PC-3 (cell line): Measurements from ENCODE around the gene SAFB. TPM values are rescaled to one million over a fixed set of nuclear protein-coding genes. Genes with fewer than 3 reads are reported as not detected.

Source experiments
- ATAC-seq: fragments of 200-7000 bp; cut with Tn5 transposase; 2 replicates; pipeline ENCODE4 v1.9.1; 2020; ENCODE audit warnings: mild to moderate bottlenecking, moderate library complexity
- BruUV-seq: library from RNA; stranded (reverse); fragments of 400-500 nt; replicated peaks from 2 replicates; lab custom pipeline; 2021; lab: Mats Ljungman, UMichigan
- CTCF ChIA-PET: fragments of 300-600 bp; sonication (Branson Sonifier 250); formaldehyde crosslinking; loops from one replicate; lab custom pipeline; 2022; ENCODE audit warnings: antibody characterized with exemption; lab: Charles Lee
- POLR2A ChIA-PET: fragments of 300-600 bp; sonication (Branson Sonifier 250); formaldehyde crosslinking; loops from one replicate; lab custom pipeline; 2022; ENCODE audit warnings: antibody characterized with exemption; ENCODE audit not compliant: unreplicated experiment; lab: Charles Lee
- DNase-seq: peaks from one replicate; pipeline ENCODE4 v3.0.0-alpha.2; 2015
- H2AFZ ChIP-seq: fragments of 300-600 bp; sonication (generic); 2 replicates; pipeline ENCODE4 v1.6.0; 2016; ENCODE audit warnings: antibody characterized with exemption, low read length
- H3F3A ChIP-seq: fragments of 300-600 bp; sonication (generic); one replicate; pipeline ENCODE4 v1.6.0; 2017; ENCODE audit warnings: antibody characterized with exemption, low read length, control low read depth, mild to moderate bottlenecking; ENCODE audit not compliant: unreplicated experiment
- H3K27ac ChIP-seq: fragments of 300-600 bp; sonication (generic); 2 replicates; pipeline ENCODE4 v1.5.1; 2016; ENCODE audit warnings: mild to moderate bottlenecking, low read length
- H3K27me3 ChIP-seq: fragments of 300-600 bp; sonication (generic); 2 replicates; pipeline ENCODE4 v1.6.1; 2016; ENCODE audit warnings: low read length, mixed read lengths
- H3K36me3 ChIP-seq: fragments of 300-600 bp; sonication (generic); 2 replicates; pipeline ENCODE4 v1.6.1; 2016; ENCODE audit warnings: low read depth, mixed run types, low read length, mixed read lengths
- H3K4me1 ChIP-seq: fragments of 300-600 bp; sonication (generic); 2 replicates; pipeline ENCODE4 v1.5.1; 2016; ENCODE audit warnings: low read length; ENCODE audit not compliant: insufficient read depth
- H3K4me2 ChIP-seq: fragments of 300-600 bp; sonication (generic); 2 replicates; pipeline ENCODE4 v1.6.0; 2016; ENCODE audit warnings: low read length
- H3K4me3 ChIP-seq: fragments of 300-600 bp; sonication (generic); 2 replicates; pipeline ENCODE4 v1.5.1; 2016; ENCODE audit warnings: mild to moderate bottlenecking, low read length, mixed read lengths
- H3K79me2 ChIP-seq: fragments of 300-600 bp; sonication (generic); 2 replicates; pipeline ENCODE4 v1.6.1; 2017; ENCODE audit warnings: low read length, mixed read lengths
- H3K9ac ChIP-seq: fragments of 300-600 bp; sonication (generic); 2 replicates; pipeline ENCODE4 v1.6.0; 2016; ENCODE audit warnings: mild to moderate bottlenecking, low read length
- H3K9me2 ChIP-seq: fragments of 300-600 bp; sonication (generic); replicated peaks from 2 replicates; pipeline ENCODE4 v1.6.1; 2016; ENCODE audit warnings: mixed run types, low read length, mixed read lengths
- H3K9me3 ChIP-seq: fragments of 300-600 bp; sonication (generic); 2 replicates; pipeline ENCODE4 v1.6.1; 2016; ENCODE audit warnings: low read length, mixed read lengths
- H4K20me1 ChIP-seq: fragments of 300-600 bp; sonication (generic); 2 replicates; pipeline ENCODE4 v1.6.1; 2016; ENCODE audit warnings: low read length, mixed read lengths
- CTCF ChIP-seq: fragments of 300-600 bp; sonication (generic); conservative IDR thresholded peaks from 2 replicates; pipeline ENCODE4 v1.5.1; 2017; ENCODE audit warnings: antibody characterized with exemption, low read depth, mild to moderate bottlenecking, low read length
- EZH2 ChIP-seq: fragments of 300-600 bp; sonication (generic); IDR thresholded peaks from one replicate; pipeline ENCODE4 v1.6.1; 2017; ENCODE audit warnings: antibody characterized with exemption, mild to moderate bottlenecking, low read length; ENCODE audit not compliant: unreplicated experiment
- EZH2phosphoT487 ChIP-seq: fragments of 300-600 bp; sonication (generic); IDR thresholded peaks from 2 replicates; pipeline ENCODE4 v1.6.1; 2018; ENCODE audit warnings: mild to moderate bottlenecking, antibody characterized with exemption, low read length, borderline replicate concordance
- intact Hi-C: fragments of 100-400 bp; cut with micrococcal nuclease; formaldehyde crosslinking; loops from 2 replicates; pipeline ENCODE4 v1.9.0; 2023
- total RNA-seq: library from RNA; depleted of rRNA; stranded (reverse); fragments of >200 nt; gene quantifications from 2 replicates; pipeline ENCODE4 v1.2.3, GENCODE V29; 2014

SAFB gene
- total RNA-seq, 1 experiment from 2014 or later, result 94.9 TPM

GRCh38 chr19:5697890-5698634 lies 75.2 kb downstream of the SAFB start:
- no peak overlapping the region for H3K27ac ChIP-seq
- H3K36me3 ChIP-seq, result peaks cover 53% of the 10 kb centered on the region
- TF ChIP-seq CTCF, result no peak
- no peak for TF ChIP-seq EZH2
- TF ChIP-seq EZH2phosphoT487, result no peak
- peaks cover 33% of the 10 kb centered on the region for H4K20me1 ChIP-seq
- no peak for DNase-seq
- no peaks in the 10 kb centered on the region for H3K9me2 ChIP-seq
- CTCF ChIA-PET, result no interaction called here
- peaks cover under 1% of the 10 kb centered on the region for H3F3A ChIP-seq
- H3K4me3 ChIP-seq, result no peak overlapping the region
- 0 out of 2 replicates have a peak, but pooled peaks cover under 1% of the 10 kb centered on the region for H3K4me1 ChIP-seq
- H3K79me2 ChIP-seq, result peaks cover 23% of the 10 kb centered on the region
- H3K9ac ChIP-seq, result no peak overlapping the region
- no peak; the same call in 1 of the 2 replicates for ATAC-seq
- no peaks in the 10 kb centered on the region for H3K27me3 ChIP-seq
- POLR2A ChIA-PET, result no interaction called here
- BruUV-seq, result no TSS peak
- no peak overlapping the region for H3K4me2 ChIP-seq
- H3K9me3 ChIP-seq, result no peaks in the 10 kb centered on the region
- intact Hi-C loops, result no loop called here
- H2AFZ ChIP-seq, result no peak overlapping the region

- Histone ChIP-seq H3K9ac (no peak overlapping the region), H3K9me3 (no peaks in the 10 kb centered on the region), H3K4me2 (no peak overlapping the region), H3F3A (no peaks in the 10 kb centered on the region), H3K27ac (no peak overlapping the region), H3K27me3 (no peaks in the 10 kb centered on the region), H2AFZ (no peak overlapping the region), H3K4me1 (0 out of 2 replicates have a peak, but pooled peaks cover 6% of the 10 kb centered on the region), H4K20me1 (peaks cover 25% of the 10 kb centered on the region; the same call in 1 of the 2 replicates), H3K79me2 (peaks cover 15% of the 10 kb centered on the region), H3K36me3 (peaks cover 51% of the 10 kb centered on the region), H3K4me3 (no peak overlapping the region), H3K9me2 (no peaks in the 10 kb centered on the region)
- BruUV-seq, result no TSS peak
- no peak for DNase-seq
- ChIA-PET CTCF (no interaction called here), POLR2A (no interaction called here)
- intact Hi-C loops, result no loop called here
- ATAC-seq, result no peak
- TF ChIP-seq CTCF (no peak), EZH2phosphoT487 (no peak), EZH2 (no peak)
Measured at GRCh38 chr19:5698635-5699422, 75.9 kb downstream of the SAFB start.
